GM12878 (cell line): ENCODE measurements around the gene SFPQ. TPM values are rescaled to one million over a fixed set of nuclear protein-coding genes. Genes with fewer than 3 reads are reported as not detected.

Experiments
- ATAC-seq: fragments of 200-7000 bp; cut with Tn5 transposase; 3 replicates; pipeline ENCODE4 v1.9.1; 2020; ENCODE audit warnings: mild to moderate bottlenecking, moderate library complexity
- BruUV-seq: library from RNA; stranded (reverse); fragments of 400-500 nt; replicated peaks from 2 replicates; lab custom pipeline; 2021; lab: Mats Ljungman, UMichigan
- CTCF ChIA-PET: fragments of 300-600 bp; sonication (Branson Sonifier 250); formaldehyde crosslinking; extraction: SDS; loops from one replicate; lab custom pipeline; 2021; ENCODE audit warnings: inconsistent platforms; lab: Yijun Ruan, JAX
- POLR2A ChIA-PET: fragments of 350-600 bp; formaldehyde crosslinking; extraction: SDS; loops from one replicate; lab custom pipeline; 2021; ENCODE audit warnings: inconsistent platforms; lab: Charles Lee
- RAD21 ChIA-PET: fragments of 300-600 bp; sonication (Branson Sonifier 250); formaldehyde crosslinking; loops from one replicate; lab custom pipeline; 2023; ENCODE audit warnings: antibody characterized with exemption; ENCODE audit not compliant: unreplicated experiment; lab: Charles Lee
- SMC1A ChIA-PET: fragments of 300-600 bp; sonication (Branson Sonifier 250); formaldehyde crosslinking; loops from one replicate; lab custom pipeline; 2023; ENCODE audit not compliant: unreplicated experiment, uncharacterized antibody; lab: Charles Lee
- DNase-seq: peaks from one replicate; pipeline ENCODE4 v3.0.0-alpha.2; 2011; ENCODE audit warnings: low read depth, low spot score
- FAIRE-seq: peaks from 3 replicates; lab custom pipeline; 2011; peaks lifted over from hg19 to GRCh38; lab: Jason Lieb, UNC
- H2AFZ ChIP-seq: 2 replicates; pipeline ENCODE4 v1.6.0; 2011; ENCODE audit warnings: low read depth, low read length, control low read depth; ENCODE audit not compliant: control insufficient read depth
- H3K27ac ChIP-seq: 2 replicates; pipeline ENCODE4 v1.5.1; 2011; ENCODE audit warnings: control low read depth; ENCODE audit not compliant: control insufficient read depth, insufficient read depth
- H3K27me3 ChIP-seq, 2 experiments: replicated peaks in 1 of 2; 2 replicates each; pipeline versions ENCODE4 v1.6.0 to v1.6.1; 2011; ENCODE audit warnings: low read length in 1 of 2; ENCODE audit not compliant: control insufficient read depth in 2 of 2, insufficient read depth in 2 of 2
- H3K36me3 ChIP-seq, 2 experiments: 2 replicates each; pipeline ENCODE4 v1.5.1; 2011; ENCODE audit warnings: low read length in 1 of 2; ENCODE audit not compliant: control insufficient read depth in 2 of 2, insufficient read depth in 2 of 2
- H3K4me1 ChIP-seq: 2 replicates; pipeline ENCODE4 v1.6.1; 2011; ENCODE audit warnings: mild to moderate bottlenecking, low read length, moderate library complexity, mixed read lengths; ENCODE audit not compliant: control insufficient read depth, insufficient read depth
- H3K4me2 ChIP-seq: 2 replicates; pipeline ENCODE4 v1.6.0; 2011; ENCODE audit warnings: control low read depth; ENCODE audit not compliant: control insufficient read depth, insufficient read depth
- H3K4me3 ChIP-seq: fragments of 200-600 bp; sonication (generic); 2 replicates; pipeline ENCODE4 v1.5.1; 2016
- H3K79me2 ChIP-seq: 2 replicates; pipeline ENCODE4 v1.6.0; 2011; ENCODE audit warnings: low read length; ENCODE audit not compliant: control insufficient read depth, insufficient read depth
- H3K9ac ChIP-seq: 2 replicates; pipeline ENCODE4 v1.8.0; 2011; ENCODE audit warnings: low read length, control low read depth, mixed read lengths; ENCODE audit not compliant: control insufficient read depth, insufficient read depth
- H3K9me3 ChIP-seq: replicated peaks from 3 replicates; pipeline ENCODE4 v1.5.1; 2011; ENCODE audit warnings: mild to moderate bottlenecking, low read length; ENCODE audit not compliant: control insufficient read depth, insufficient read depth
- H4K20me1 ChIP-seq: 2 replicates; pipeline ENCODE4 v1.6.0; 2011; ENCODE audit not compliant: control insufficient read depth, insufficient read depth
- BHLHE40 ChIP-seq, 2 experiments: fragments of 450-650 bp in 1 of 2; IDR thresholded peaks; 2 replicates each; pipeline ENCODE4 v1.6.1; 2011 to 2017; ENCODE audit warnings: low read depth in 2 of 2, borderline replicate concordance in 1 of 2, improper control_type of control experiment in 1 of 2, low read length in 1 of 2, mild to moderate bottlenecking in 1 of 2
- BRCA1 ChIP-seq: IDR thresholded peaks from 2 replicates; pipeline ENCODE4 v1.6.1; 2011; ENCODE audit warnings: low read depth, low read length, improper control_type of control experiment
- EED ChIP-seq: sonication (generic); IDR thresholded peaks from 2 replicates; pipeline ENCODE4 v1.6.1; 2016; ENCODE audit warnings: antibody characterized with exemption, low read depth
- MLLT1 ChIP-seq: fragments of 450-650 bp; IDR thresholded peaks from 2 replicates; pipeline ENCODE4 v1.6.1; 2016; ENCODE audit warnings: mild to moderate bottlenecking
- NKRF ChIP-seq: fragments of 450-650 bp; conservative IDR thresholded peaks from 2 replicates; pipeline ENCODE4 v1.6.1; 2017; ENCODE audit warnings: mild to moderate bottlenecking, moderate library complexity
- NR2C1 ChIP-seq: fragments of 450-650 bp; IDR thresholded peaks from 2 replicates; pipeline ENCODE4 v1.6.1; 2017; ENCODE audit warnings: antibody characterized with exemption, mild to moderate bottlenecking, moderate library complexity
- PAX8 ChIP-seq: fragments of 450-650 bp; IDR thresholded peaks from 2 replicates; pipeline ENCODE4 v1.6.1; 2017; ENCODE audit warnings: mild to moderate bottlenecking, moderate library complexity
- POLR2AphosphoS5 ChIP-seq: IDR thresholded peaks from 2 replicates; pipeline ENCODE4 v1.6.1; 2011; ENCODE audit warnings: mild to moderate bottlenecking, low read length, inconsistent platforms
- RFX5 ChIP-seq: IDR thresholded peaks from 2 replicates; pipeline ENCODE4 v1.6.1; 2011; ENCODE audit warnings: low read depth, low read length, improper control_type of control experiment
- SIN3A ChIP-seq: IDR thresholded peaks from 2 replicates; pipeline ENCODE4 v1.6.1; 2012; ENCODE audit warnings: low read depth, low read length, improper control_type of control experiment
- ZNF24 ChIP-seq: fragments of 450-650 bp; IDR thresholded peaks from 2 replicates; pipeline ENCODE4 v1.6.1; 2017; ENCODE audit warnings: antibody characterized with exemption, mild to moderate bottlenecking
- WGBS: methylation state at CpG from one replicate; pipeline ENCODE4 v1.1.6; 2016; ENCODE audit warnings: low lambda C conversion rate; ENCODE audit not compliant: insufficient replicate concordance, insufficient coverage; ENCODE audit errors: missing lambda C conversion rate; 5-methylcytosine and 5-hydroxymethylcytosine counted together
- in situ Hi-C: fragments of 300-500 bp; cut with MboI; formaldehyde crosslinking; loops from 9 replicates; pipeline ENCODE4 v1.14.3; 2018; ENCODE audit warnings: mixed read lengths
- intact Hi-C: fragments of 100-400 bp; cut with micrococcal nuclease; formaldehyde crosslinking; loops from one replicate; pipeline ENCODE4 v1.14.2; 2022; ENCODE audit not compliant: unreplicated experiment
- polyA plus RNA-seq, 11 experiments: library from polyadenylated mRNA; depleted of rRNA in 4 of 11; unstranded in 6 of 11; stranded (reverse) in 5 of 11; fragments of >200 nt; fragmentation: Nextera tagmentation in 4 of 11; fragmentation: Illumina TruSeq in 1 of 11; extraction: Ambion mirVana in 4 of 11; extraction: Trizol in 1 of 11; gene quantifications; 1 replicate in 1 of 11; 2 replicates in 10 of 11; pipeline versions ENCODE4 v1.2.1 to v1.2.3, GENCODE V29; 2011 to 2016; ENCODE audit warnings: inconsistent platforms in 2 of 11, missing spikeins in 2 of 11, low read depth in 1 of 11
- total RNA-seq, 4 experiments: library from RNA; depleted of rRNA in 3 of 4; stranded (reverse); fragments of >200 nt in 3 of 4; fragmentation: Illumina TruSeq in 1 of 4; extraction: Trizol in 1 of 4; gene quantifications; 2 replicates each; pipeline versions ENCODE4 v1.2.1 to v1.2.3, GENCODE V29; 2013 to 2021
- TF ChIP-seq, protein P1 (sequence below): IDR thresholded peaks from 2 replicates; pipeline ENCODE4 v1.6.1; 2012; ENCODE audit warnings: low read depth, low read length, improper control_type of control experiment
- TF ChIP-seq, protein P2 (sequence below): fragments of 450-650 bp; IDR thresholded peaks from 2 replicates; pipeline ENCODE4 v1.6.1; 2017; ENCODE audit warnings: low read depth, mild to moderate bottlenecking, moderate library complexity

The SFPQ gene
- total and polyA plus RNA-seq, 10 of the 15 experiments (the other 5 are each of a cell fraction or from before 2014, with no cell fraction given), result 78.5 to 559 (median 199) TPM

DNA sequence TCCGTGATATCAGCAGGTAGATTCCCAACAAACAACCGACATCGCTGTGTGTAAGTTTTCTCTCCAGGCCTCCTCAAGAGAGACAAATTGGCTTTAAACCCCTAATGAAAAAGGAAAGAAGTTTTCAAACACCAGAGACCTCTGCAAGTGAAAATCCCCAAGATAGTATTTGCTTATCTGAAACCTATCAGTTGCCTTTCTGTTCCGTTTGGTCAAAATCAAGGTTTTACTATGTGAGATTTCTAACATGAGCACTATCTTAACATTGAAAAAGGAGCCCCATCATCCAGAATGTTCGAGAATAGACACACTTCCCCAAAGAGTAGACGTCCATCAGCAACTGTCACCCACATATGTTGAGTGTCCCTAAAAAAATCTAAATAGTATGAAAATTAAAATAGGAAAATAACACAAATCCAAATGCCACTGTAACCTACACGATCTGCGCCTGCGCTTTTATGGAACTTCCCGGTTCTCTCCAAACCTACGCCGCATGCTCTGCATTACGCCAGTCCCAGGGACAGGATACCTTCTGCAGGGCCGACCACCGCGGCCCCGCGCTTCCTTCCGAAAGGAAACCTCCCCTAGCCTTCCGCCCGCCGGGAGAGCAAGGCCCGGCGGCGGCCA, 1.4 kb downstream of the SFPQ start:
- H3K27ac ChIP-seq, result peak overlapping the region; percentile 94
- ChIA-PET CTCF (interaction anchor here (0.7 to 0.9 kb wide), 2 partner anchors 10 to 338 kb away, joined by 3 read pairs; no protein-coding TSS in a partner anchor), POLR2A (no interaction called here)
- peaks cover 14 to 36% of the 10 kb centered on the region in 2 experiments for H3K36me3 ChIP-seq
- peaks cover 23% of the 10 kb centered on the region for H4K20me1 ChIP-seq
- ATAC-seq (no peak), DNase-seq (no peak)
- H3K4me2 ChIP-seq, result peak overlapping the region; percentile 90
- under 1% methylated on average over 25 of the region's 25 CpGs for WGBS
- no peak overlapping the region for H2AFZ ChIP-seq
- H3K27me3 ChIP-seq, result no peaks in the 10 kb centered on the region
- H3K4me3 ChIP-seq, result peak overlapping the region; percentile 80
- intact Hi-C loops, result loop anchor here (5.0 kb wide), 2 partner anchors 76 to 159 kb away; partner anchors contain the start of genes ZMYM4 and ZMYM6
- TF ChIP-seq BHLHE40 (IDR thresholded peaks at IDR 0.05; ENCODE audit: borderline replicate concordance in 1 of 2, low read depth in 2 of 2, low read length in 1 of 2) (no peak), PAX8 (no peak), POLR2AphosphoS5 (peak; percentile 70), RFX5 (no peak), NR2C1 (no peak), NKRF (peak; percentile 54; the same call in 1 of the 2 replicates), ZNF24 (no peak), MLLT1 (peak; percentile 60; the same call in 1 of the 2 replicates), EED (no peak), SIN3A (peak; percentile 44; the same call in 1 of the 2 replicates), BRCA1 (no peak)
- TF ChIP-seq, protein P1, sequence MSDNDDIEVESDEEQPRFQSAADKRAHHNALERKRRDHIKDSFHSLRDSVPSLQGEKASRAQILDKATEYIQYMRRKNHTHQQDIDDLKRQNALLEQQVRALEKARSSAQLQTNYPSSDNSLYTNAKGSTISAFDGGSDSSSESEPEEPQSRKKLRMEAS, result no peak
- TF ChIP-seq, protein P2, sequence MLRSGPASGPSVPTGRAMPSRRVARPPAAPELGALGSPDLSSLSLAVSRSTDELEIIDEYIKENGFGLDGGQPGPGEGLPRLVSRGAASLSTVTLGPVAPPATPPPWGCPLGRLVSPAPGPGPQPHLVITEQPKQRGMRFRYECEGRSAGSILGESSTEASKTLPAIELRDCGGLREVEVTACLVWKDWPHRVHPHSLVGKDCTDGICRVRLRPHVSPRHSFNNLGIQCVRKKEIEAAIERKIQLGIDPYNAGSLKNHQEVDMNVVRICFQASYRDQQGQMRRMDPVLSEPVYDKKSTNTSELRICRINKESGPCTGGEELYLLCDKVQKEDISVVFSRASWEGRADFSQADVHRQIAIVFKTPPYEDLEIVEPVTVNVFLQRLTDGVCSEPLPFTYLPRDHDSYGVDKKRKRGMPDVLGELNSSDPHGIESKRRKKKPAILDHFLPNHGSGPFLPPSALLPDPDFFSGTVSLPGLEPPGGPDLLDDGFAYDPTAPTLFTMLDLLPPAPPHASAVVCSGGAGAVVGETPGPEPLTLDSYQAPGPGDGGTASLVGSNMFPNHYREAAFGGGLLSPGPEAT, result peak; percentile 51; the same call in 1 of the 2 replicates
- TF ChIP-seq, all 136 proteins: peak for 5
- in situ Hi-C loops, result no loop called here
- Histone ChIP-seq H3K79me2 (peaks cover 65% of the 10 kb centered on the region), H3K9me3 (no peaks in the 10 kb centered on the region), H3K4me1 (no peaks in the 10 kb centered on the region), H3K9ac (peak overlapping the region; percentile 98)
- FAIRE-seq, result no peak
- SMC1A ChIA-PET, result interaction anchor here (0.5 to 1.2 kb wide), 6 partner anchors 10 to 545 kb away, joined by 3 read pairs; no protein-coding TSS in a partner anchor
- RAD21 ChIA-PET, result interaction anchor here (1.0 to 1.2 kb wide), 2 partner anchors 67 to 339 kb away, joined by 3 to 4 read pairs; no protein-coding TSS in a partner anchor
- no TSS peak for BruUV-seq
